CD4-positive, alpha-beta T cell treated with Interleukin-17A for 4 hours (primary cell): Measurements from ENCODE around the gene SUCLG2.

Experiments
- DNase-seq: peaks from one replicate; pipeline ENCODE4 v3.0.0-alpha.2; 2020; ENCODE audit warnings: mixed read lengths

SUCLG2 gene

DNA sequence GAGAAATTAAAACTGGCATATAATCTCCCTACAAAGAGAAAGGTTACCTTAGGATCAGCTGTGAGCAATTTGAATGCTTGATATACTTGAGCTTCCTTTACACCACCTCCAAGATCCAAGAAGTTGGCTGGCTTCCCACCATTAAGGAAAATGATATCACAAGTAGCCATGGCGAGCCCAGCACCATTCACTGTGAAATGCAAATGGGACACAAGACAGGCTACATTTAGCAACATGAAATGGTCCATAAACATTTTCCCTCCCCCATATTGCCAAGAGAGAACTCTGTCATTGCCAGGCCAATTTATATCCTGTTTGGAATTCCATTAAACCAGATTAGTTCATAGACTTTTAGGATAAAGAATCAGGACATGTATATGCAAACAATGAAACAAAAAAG lies 158.7 kb downstream of the SUCLG2 start:
- DNase-seq, result no peak

DNA sequence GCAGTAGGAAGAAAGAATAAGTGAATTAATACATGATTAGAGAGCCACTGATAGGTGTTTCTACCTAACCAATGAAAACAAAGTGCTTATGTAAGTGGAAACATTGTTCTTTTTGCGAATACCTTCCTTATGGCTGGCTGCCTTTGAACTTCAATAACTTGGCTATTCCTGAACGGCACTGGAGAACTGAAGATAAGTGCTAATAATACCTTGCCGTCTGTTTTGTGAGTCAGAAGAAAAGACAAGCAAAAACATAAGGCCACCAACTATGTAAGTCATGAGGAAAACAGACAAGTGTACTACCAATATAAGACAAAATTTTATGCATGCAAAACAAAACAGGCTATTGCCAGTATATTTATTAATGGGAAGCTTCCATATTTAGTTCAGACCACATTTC lies 160.6 kb downstream of the SUCLG2 start:
- DNase-seq, result no peak

DNA sequence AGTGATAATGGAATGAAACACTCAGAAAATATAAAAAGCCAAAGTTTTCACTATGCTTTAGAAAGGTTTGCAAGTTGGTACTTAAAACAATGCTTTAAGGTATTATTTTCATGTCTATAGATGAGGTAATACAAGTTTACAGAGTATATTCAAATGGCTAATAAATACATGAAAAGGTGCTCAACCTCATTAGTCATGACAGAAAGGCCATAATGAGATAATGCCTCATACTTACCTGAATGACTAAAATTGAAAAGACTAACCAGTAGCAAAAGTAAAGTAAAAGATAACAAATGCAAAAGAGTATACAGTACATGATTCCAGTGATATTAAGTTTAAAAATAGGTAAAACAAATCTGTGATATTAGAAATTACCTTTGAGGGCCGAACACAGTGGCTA lies 163.8 kb downstream of the SUCLG2 start:
- no peak for DNase-seq

DNA sequence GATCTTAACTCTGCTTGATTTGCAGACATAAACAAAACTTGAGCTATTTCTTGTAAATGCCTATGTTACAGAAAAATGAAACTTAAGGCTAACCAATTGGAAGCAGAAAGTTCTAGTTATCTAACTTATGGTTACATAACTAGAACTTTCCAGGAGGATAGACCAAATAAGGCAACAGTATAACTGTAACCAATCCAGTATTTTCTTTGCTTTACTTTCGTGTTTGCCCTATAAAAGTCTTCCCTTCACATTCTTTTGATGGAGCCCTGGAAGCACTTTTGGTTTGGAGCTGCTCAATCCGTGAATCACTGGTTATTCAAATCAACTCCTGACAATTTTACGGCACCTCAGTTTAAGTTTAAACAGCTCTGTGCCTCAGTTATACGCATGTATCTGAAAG lies 164.6 kb downstream of the SUCLG2 start:
- no peak for DNase-seq

DNA sequence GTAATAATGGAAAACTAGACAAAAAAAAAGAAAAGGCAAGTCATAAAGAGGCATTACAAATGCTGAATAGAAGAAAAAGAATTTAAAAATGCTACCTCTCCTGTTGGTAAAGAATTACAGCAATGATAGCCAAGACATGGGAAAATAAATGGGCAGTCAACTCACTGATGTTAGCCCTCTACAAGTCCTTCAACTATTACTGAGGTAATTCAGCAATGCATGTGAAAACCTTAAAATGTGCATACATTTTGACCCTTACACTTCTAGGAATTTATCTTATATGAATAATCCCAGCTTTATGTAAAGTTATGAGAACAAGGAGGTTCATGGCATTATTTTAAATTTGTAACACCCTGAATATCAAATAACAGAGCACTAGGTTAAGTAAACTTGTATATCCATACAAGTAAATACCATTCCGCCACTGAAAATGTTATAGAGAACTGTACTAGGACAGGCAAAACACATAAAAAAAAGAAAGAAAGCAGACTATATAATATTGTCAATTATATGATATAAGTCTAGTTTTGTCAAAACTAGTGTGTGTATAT lies 166.8 kb downstream of the SUCLG2 start:
- DNase-seq, result no peak

DNA sequence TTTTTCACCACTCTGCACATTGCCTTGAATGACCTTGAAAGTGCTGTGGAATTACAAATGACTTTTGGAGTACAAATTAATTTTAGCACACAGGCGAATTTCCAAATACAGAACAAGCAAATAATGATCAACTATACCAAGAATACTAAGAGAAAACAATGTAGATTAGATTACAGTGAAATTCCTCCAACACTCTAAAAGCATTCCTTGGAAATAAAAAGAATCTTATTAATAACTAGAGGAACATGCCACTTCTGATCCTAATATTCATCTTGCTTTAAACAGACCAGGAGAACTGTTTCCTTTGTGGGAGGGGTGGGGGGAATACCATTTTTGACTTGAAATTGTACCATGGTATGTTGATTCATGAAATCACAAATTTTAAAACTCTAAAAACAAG lies 167.5 kb downstream of the SUCLG2 start:
- no peak for DNase-seq

DNA sequence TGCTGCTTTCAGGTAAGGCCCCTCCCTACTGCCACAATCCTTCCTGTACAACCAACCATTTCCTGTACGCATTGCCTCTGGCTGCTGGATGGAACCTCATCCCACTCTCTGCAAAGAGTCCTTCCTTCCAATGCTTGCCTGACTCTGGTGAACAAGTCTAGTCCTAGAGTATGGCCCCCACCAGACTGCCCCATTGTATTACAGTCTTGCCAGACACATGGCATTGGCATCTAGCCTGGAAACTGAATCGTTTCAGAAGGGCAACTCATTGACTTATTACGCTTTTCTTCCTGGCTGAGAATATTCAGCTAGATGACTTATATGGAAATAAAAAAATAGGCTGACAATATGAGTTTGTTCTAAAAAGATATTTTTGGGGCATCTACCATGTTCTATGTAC lies 170.3 kb downstream of the SUCLG2 start:
- no peak for DNase-seq

DNA sequence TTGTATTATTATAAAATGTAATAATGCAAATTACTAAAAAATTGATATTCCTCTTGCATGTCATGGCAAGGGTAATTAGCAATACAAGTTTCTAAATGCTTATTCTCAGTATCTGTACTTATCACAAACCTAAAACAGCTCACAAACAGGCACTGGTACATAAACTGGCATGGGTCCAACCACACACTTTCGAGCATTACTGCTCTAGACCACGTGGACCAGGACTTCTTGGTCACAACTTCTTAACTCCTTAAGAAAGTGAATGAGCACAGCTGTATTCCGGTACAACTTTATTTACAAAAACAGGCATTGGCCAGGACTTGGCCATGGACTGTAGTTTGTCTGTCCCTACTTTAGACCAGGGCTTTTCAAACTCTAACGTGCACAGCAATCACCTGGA lies 173.3 kb downstream of the SUCLG2 start:
- DNase-seq, result no peak

DNA sequence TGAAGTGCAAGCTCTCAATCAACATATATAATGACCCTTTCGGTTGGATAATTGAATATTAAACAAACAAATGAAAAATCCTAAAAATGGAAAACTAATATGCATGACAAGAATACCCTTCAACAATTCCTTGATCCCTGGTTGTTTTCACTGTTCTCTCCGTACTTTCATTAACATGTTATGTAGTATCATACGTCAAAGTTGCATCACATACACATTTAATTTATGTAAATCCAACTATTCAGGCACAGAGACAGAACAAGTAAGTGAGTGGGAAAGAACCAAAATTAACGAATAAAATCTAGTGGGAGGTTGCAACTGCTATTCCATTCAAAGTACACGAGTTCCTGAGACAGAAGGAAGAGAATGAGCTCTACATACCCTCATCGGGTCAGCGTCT lies 176.0 kb downstream of the SUCLG2 start:
- DNase-seq, result no peak

DNA sequence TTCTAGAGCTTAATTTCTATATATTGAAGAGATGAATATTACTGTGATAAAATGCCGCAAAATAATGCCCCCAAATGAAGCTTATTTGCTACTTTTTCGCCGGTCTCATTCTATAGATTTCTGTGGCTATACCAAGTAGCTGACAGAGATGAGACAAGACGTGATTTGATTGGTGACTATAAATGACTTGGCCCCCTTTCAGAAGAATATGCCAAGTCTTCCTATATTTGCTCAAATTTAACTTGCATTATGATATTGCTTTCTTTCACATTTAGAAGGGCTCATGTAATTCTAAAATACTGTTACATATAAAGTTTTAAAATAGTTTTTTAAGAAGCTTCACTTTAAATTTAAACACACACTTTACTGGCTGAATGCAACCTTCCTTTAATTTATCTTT lies 180.1 kb downstream of the SUCLG2 start:
- no peak for DNase-seq

DNA sequence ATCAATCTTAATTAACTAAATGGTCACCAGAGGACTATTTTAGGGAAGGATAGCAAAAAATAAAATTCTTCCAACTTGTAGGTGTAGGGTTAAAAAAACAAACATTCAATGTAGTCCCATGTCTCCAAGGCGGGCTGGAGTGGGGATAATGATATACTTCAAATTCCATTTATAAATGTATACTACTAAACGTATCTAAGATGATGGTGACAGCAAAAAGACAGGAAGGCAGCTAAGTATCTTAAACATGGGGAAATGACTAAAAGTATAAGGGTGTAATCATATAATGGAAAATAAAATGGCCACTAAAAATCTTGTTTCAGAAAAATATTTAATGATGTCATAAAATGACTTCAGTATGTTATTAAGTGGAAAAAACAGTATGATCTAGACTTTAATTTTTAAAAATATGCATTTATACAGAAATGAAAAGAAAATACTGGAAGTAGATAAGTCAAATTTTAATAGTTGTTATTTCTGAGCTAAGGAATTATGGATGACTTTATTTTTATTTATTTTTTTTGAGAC lies 181.7 kb downstream of the SUCLG2 start:
- no peak for DNase-seq

DNA sequence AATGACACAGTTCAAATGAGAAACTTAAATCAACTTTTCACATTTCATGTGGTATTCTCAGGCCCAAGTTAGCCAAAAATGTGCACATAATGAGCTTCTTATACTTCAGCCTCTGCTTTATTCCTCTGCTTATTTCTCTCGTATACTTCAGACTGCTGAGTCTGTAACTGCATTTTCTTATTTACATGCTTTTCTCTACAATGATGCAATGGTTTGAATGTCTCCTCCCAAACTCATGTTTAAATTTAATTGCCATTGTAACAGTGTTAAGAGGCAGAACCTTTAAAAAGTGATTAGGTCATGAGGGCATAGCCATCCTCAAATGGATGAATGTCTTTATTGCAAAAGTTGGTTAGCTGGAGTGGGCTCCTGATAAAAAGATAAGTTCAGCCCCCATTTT lies 184.2 kb downstream of the SUCLG2 start:
- DNase-seq, result no peak

DNA sequence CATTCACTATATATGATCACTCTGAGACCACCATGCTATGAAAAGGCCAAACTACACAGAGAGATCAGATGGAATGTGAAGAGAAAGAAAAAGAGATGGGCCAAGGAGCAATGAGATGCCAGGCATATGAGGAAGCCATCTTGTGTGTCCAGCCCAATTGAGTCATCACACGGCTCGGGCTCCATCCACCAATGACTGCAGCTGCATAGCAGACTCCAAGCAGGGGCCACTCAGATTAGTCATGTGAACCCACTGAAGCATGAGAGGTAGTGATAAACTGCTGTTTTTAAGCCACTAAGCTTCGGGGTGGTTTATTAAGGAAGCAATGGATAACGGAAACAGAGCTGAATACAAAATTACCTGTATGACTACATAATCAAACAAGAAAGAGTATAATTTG lies 185.9 kb downstream of the SUCLG2 start:
- DNase-seq, result no peak

DNA sequence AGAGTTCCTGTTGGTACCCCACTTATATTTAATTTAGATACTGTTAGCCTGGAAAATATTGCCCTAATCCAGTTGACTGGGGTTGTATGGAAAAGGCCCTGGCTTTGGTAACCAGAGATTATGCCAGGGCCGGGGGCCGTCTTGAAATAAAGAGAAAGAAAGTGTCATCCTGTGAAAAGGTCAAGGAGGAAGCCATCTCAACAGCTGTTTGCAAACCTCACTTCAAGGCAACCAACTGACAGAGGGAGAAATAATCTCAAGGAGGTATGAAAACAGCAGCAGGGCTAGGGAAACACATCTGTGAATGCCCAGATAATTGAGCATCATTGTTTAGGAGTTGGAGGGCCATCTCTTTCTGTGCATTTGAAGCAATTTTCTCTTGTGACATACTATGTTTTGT lies 190.8 kb downstream of the SUCLG2 start:
- DNase-seq, result no peak

DNA sequence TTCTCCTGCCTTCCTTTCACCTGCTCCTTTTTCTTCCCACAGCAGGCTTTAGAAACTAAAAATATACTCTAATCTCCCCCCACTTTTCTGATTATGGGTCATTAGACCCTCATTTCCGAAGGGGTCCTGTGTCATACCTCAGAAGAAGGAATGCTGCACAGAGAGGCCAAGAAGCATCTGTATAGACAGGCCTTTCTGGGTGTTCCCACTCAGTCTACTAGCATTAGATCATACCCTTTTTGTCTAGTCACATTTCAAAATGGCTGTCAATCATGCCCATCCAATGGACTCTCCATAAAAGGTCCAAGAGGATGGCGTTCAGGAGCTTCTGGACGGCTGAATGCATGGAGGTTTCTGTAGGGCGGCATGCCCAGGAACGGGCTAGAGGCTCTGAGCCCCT lies 192.2 kb downstream of the SUCLG2 start:
- no peak for DNase-seq

DNA sequence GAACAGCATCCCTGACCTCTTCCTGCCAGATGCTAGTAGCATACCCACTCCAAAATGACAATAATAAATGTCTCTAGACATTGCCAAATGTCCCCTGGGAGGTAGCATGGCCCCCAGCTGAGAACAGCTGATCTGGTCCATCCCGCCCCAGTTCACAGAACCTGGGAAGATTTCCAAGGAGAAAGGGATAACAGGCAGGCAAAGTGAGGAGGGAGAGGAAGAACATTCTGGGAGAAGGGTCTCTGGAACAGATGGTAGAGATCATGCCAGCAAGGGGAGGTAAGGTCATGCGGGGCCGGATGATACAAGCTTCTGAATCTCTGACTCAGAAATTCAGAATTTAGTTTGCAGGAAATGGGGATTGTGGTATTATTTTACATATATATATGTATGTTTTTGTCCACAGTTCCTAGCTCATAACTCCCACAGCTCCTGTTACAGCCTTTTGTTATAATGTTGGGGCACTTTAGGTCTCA lies 192.7 kb downstream of the SUCLG2 start:
- DNase-seq, result no peak

DNA sequence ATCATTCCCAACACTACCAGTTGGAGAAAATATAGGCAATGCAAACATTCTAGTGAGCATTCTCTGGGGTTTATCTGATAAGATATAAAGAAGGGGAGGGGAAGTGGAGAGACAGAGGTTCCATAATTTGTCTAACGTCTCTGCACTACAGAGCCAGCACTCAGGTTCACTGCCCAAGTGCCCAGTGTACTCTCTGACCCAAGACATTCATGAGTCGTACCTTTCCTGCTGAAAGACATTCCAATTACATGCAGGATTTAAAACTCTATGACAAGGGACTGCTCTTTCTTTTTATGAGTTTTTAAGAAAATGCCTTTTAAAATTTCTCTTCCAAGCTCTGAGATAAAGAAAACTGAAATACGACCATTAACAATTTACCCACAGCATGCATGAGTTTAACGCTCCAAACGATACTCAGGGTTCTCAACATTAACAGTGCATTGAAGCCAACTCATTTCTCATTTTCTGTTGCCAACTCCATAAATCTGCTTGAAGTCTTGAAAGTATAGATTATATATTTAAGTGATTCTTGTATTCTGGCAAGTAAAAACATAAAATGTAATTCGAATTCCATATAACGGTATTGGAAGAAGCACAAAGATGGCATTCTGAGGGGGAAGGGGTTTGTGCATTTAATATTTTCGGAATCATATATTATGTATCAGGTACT lies 193.4 kb downstream of the SUCLG2 start:
- no peak for DNase-seq

DNA sequence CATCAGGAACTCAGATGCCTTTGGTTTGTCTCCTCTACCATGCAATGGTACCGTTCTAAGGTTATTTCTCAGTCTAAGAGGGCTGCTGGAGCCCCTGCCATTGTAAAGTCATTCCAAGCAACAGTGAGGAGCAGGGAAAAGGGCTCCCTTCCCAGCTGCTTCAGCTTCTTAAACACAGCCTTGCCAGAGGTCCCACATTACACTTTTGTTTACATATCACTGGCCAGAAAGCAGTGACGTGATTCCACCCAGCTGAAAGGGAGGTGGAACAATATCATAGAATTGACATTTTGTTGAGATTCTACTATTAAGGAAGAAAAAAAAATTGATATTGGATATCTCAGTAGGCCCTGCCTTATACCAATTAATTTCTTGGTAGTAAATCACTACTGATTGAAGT lies 194.6 kb downstream of the SUCLG2 start:
- no peak for DNase-seq

DNA sequence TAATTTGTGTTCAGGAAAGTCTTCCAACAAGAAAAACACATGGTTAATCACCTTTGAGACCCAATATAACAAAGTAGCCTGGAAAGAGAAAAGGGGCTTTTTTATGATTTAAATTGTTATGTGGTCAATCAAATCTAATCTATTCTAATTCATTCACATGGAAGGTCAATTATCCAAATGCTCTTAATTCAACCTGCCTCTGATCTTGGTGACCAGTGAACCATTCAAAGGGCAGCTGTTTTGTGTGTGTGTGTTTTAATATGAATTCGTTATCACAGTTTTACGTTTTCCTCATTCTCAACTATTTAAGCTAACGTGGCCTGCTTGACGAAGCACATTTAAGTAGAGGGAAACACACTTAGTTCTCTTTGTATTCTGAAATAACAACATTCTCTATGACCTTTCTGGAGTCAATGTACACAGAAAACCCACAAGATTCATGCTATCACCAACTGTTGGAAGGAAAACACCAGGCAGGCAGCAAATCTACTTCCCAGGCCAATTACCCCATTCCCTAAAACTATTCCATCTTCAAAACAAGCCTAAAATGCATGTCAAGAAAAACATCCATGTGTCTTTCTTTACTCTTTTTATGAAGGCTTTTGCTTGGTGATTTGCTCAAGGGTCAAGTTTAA lies 195.4 kb downstream of the SUCLG2 start:
- DNase-seq, result no peak

DNA sequence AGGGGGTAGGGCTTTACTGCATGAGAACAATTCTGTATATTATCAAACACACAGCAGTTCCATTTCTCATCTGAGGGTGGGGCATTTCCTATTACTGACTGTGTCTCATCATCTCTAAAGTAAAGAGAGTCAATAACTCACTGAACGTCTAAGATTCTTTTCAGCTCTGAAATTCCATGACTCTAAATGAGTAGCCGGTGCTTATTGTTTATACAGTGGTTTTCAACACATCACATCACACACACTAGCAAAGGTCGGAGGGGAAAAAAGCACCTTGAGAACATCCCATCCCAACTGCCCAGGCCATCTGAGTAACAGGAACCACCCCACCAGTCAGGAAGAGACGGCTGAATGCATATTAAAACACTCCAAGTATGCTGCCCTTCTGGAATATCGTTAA lies 196.0 kb downstream of the SUCLG2 start:
- DNase-seq, result no peak

DNA sequence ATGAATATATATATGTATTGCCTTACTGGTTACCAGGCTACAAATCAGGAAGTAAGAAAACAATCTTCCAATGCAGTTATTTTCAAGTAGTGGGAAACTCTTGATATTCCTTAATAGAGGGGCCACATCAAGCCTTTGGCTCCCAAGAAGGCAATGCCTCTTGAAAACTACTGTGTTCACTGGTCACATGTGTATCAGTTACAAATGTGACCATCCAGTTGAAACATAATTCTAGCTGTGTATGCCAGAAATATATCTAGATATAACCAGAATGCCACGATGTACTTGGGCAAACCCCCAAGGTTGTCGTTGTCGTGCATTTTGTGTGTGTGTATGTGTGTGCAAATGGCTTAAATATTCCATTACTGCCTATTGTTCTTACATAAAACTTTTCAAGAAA lies 200.8 kb downstream of the SUCLG2 start:
- DNase-seq, result no peak

DNA sequence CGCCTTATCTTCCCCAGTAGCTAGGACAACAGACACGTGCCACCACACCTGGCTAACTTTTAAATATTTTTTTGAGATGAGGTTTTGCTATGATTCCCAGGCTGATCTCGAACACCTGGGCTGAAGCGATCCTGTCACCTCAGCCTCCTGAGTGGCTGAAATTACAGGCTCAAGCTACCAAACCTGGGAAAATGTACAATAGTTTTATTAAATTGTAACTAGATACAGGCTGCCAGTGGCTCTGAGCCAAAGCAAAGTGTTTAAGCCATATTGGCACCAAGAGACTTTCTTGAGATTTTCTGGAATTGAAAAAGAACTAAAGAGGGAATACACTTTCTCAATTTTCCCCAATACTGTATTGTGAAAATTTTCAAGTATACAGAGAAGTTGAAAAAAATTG lies 204.3 kb downstream of the SUCLG2 start:
- no peak for DNase-seq

DNA sequence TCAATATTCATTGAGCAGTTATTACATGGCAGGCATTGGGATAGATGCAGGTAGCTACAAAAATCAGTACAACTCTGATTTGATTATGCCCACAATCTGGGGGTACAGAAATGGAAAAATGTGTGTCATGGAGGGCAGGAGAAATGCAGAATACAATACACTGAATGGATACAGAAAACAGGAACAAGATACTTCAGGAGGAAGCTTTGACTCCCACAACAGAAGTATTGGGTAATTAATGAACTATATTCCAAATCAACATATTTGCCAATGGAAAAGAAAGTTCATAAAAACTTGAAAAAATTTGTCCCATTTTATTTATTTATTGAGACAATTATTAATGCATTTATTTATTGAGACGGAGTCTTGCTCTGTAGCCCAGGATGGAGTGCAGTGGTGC lies 207.0 kb downstream of the SUCLG2 start:
- DNase-seq, result no peak

DNA sequence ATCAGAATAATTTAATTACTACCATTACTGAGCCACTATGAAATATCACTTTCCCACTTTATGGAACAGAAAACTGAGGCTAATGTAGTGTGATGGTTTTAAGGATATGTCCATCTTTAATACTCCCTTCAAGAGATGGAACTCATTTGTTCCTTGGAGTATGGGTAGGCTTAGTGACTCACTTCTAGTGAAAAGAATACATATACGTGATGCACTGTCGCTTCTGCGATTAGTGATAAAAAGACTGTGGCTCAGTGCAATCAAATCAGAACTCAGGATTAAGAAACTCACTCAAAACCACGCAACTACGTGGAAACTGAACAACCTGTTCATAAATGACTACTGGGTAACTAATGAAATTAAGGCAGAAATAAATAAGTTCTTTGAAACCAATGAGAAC lies 216.6 kb downstream of the SUCLG2 start:
- no peak for DNase-seq

DNA sequence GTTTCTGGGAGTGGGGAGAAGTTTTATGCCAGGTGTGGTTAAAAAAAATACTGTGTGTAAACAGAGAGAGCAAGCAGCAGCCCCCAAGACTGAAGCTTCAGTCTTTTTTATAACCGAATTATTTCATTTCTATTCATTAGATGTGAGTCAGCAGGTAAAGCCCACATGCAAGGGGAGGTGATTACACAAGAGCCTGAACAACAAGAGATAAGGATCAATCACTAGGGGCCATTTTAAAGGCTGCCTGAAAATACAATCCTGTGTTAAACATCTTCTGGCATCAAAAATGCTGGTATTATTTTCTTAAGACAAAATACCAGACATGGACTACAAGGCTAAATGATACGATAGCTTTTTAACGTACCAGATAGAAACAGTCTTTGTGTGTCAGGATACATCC lies 217.3 kb downstream of the SUCLG2 start:
- DNase-seq, result no peak
